HG02973 (cell line): ENCODE measurements around the gene TXNRD2.

Experiments
- ATAC-seq: cut with Tn5 transposase; IDR thresholded peaks from one replicate; pipeline ENCODE4 v1.9.1; 2021; ENCODE audit warnings: moderate library complexity; ENCODE audit not compliant: unreplicated experiment

The TXNRD2 gene

GRCh38 chr22:19866665-19867009, 75.0 kb downstream of the TXNRD2 start:
- no peak for ATAC-seq

GRCh38 chr22:19865141-19865829, 76.3 kb downstream of the TXNRD2 start:
- no peak for ATAC-seq

- ATAC-seq: no peak
Measured at GRCh38 chr22:19864538-19865106, 77.0 kb downstream of the TXNRD2 start.

GRCh38 chr22:19863571-19863970, 78.0 kb downstream of the TXNRD2 start:
- no peak for ATAC-seq

GRCh38 chr22:19862619-19863246, 78.9 kb downstream of the TXNRD2 start:
- no peak for ATAC-seq

- ATAC-seq: no peak
Measured at GRCh38 chr22:19859861-19860510, 81.6 kb downstream of the TXNRD2 start.

GRCh38 chr22:19857382-19857781, 84.2 kb downstream of the TXNRD2 start:
- ATAC-seq: no peak

GRCh38 chr22:19855504-19856409, 85.9 kb downstream of the TXNRD2 start:
- ATAC-seq: peak; percentile 7

GRCh38 chr22:19854778-19855503, 86.7 kb downstream of the TXNRD2 start, which contains the start of the genes GNB1L and RTL10:
GNB1L (minus strand) TSS chr22:19854874; CDS start chr22:19821355, 33,519 bp downstream.
RTL10 (minus strand) TSS chr22:19854874; CDS start chr22:19852261, 2,613 bp downstream.
- ATAC-seq: peak; percentile 75

- ATAC-seq: peak; percentile 3
Measured at GRCh38 chr22:19853879-19854777, 87.5 kb downstream of the TXNRD2 start.

- no peak for ATAC-seq
Measured at GRCh38 chr22:19853058-19853878, 88.3 kb downstream of the TXNRD2 start.

GRCh38 chr22:19852177-19852781, 89.3 kb downstream of the TXNRD2 start:
- no peak for ATAC-seq

GRCh38 chr22:19851291-19852176, 90.1 kb downstream of the TXNRD2 start:
- no peak for ATAC-seq

GRCh38 chr22:19850763-19851109, 90.9 kb downstream of the TXNRD2 start:
- no peak for ATAC-seq

- ATAC-seq: no peak
Measured at GRCh38 chr22:19849835-19850762, 91.5 kb downstream of the TXNRD2 start.
